GM18505 (cell line): ENCODE data around the gene KIF15.
"Not testable (repeated sequence)": the region's sequence is repeated elsewhere in the genome, so short reads cannot be mapped to it uniquely, and the experiment has no call there.

Source experiments
- ATAC-seq: cut with Tn5 transposase; IDR thresholded peaks from one replicate; pipeline ENCODE4 v1.9.1; 2021; ENCODE audit not compliant: unreplicated experiment
- POLR2A ChIP-seq: IDR thresholded peaks from 4 replicates; pipeline ENCODE4 v1.6.1; 2011; ENCODE audit warnings: borderline replicate concordance; ENCODE audit not compliant: insufficient read depth, insufficient read length; ENCODE audit errors: extremely low read depth

Gene KIF15

GRCh38 chr3:44782891-44783290 lies 21.3 kb downstream of the KIF15 start:
- no peak for TF ChIP-seq POLR2A

GRCh38 chr3:44795197-44795596 lies 33.6 kb downstream of the KIF15 start:
- TF ChIP-seq POLR2A, result no peak
- ATAC-seq, result no peak

More at GRCh38 chr3:44782891-44783290, 21.3 kb downstream of the KIF15 start:
- ATAC-seq, result no peak

- TF ChIP-seq POLR2A, result no peak
- no peak for ATAC-seq
These were observed 40.4 kb downstream of the KIF15 start for GRCh38 chr3:44802011-44802410.

- TF ChIP-seq POLR2A, result no peak
- no peak for ATAC-seq
These were observed 41.7 kb downstream of the KIF15 start for GRCh38 chr3:44803298-44803697.

- no peak for ATAC-seq
- no peak for TF ChIP-seq POLR2A
These were observed 44.4 kb downstream of the KIF15 start for GRCh38 chr3:44805960-44806359.

GRCh38 chr3:44814751-44815150 lies 53.2 kb downstream of the KIF15 start:
- no peak for ATAC-seq

GRCh38 chr3:44816334-44816733 lies 54.7 kb downstream of the KIF15 start:
- ATAC-seq, result not testable (repeated sequence)

More at GRCh38 chr3:44814751-44815150, 53.2 kb downstream of the KIF15 start:
- TF ChIP-seq POLR2A, result no peak

GRCh38 chr3:44821206-44821605 lies 59.6 kb downstream of the KIF15 start:
- not testable (repeated sequence) for ATAC-seq

GRCh38 chr3:44825264-44825925 lies 63.8 kb downstream of the KIF15 start:
- no peak for TF ChIP-seq POLR2A
- ATAC-seq, result no peak

GRCh38 chr3:44827196-44827595 lies 65.6 kb downstream of the KIF15 start:
- no peak for ATAC-seq
- TF ChIP-seq POLR2A, result no peak

- no peak for ATAC-seq
- no peak for TF ChIP-seq POLR2A
These were observed 69.6 kb downstream of the KIF15 start for GRCh38 chr3:44831232-44831631.

GRCh38 chr3:44832032-44832431 lies 70.4 kb downstream of the KIF15 start:
- TF ChIP-seq POLR2A, result no peak
- ATAC-seq, result no peak

- ATAC-seq, result no peak
- no peak for TF ChIP-seq POLR2A
These were observed 71.4 kb downstream of the KIF15 start for GRCh38 chr3:44832965-44833364.

GRCh38 chr3:44833394-44833793 lies 71.8 kb downstream of the KIF15 start:
- no peak for TF ChIP-seq POLR2A
- no peak for ATAC-seq

GRCh38 chr3:44835684-44836083 lies 74.1 kb downstream of the KIF15 start:
- ATAC-seq, result no peak
- TF ChIP-seq POLR2A, result no peak
